Ovary (tissue), 9 donors: ENCODE data around the gene NTMT2. TPM values are rescaled to one million over a fixed set of nuclear protein-coding genes. Genes with fewer than 3 reads are reported as not detected.

ENCODE experiments used
- DNase-seq, 5 donors: peaks; one replicate each; pipeline ENCODE4 v3.0.0-alpha.2; 2019 to 2020
- H3K27ac ChIP-seq, 2 donors: fragments of 200-600 bp; one replicate each; pipeline versions ENCODE4 v1.5.1 to v1.8.0; 2019 to 2022
- H3K27me3 ChIP-seq: fragments of 200-600 bp; one replicate; pipeline ENCODE4 v1.8.0; 2022
- H3K36me3 ChIP-seq: fragments of 200-600 bp; sonication (generic); one replicate; pipeline ENCODE4 v1.5.1; 2019
- H3K4me1 ChIP-seq: one replicate; pipeline ENCODE4 v1.8.1; 2013; ENCODE audit warnings: mild to moderate bottlenecking, moderate library complexity; ENCODE audit not compliant: insufficient read depth
- H3K4me3 ChIP-seq: fragments of 200-600 bp; sonication (generic); one replicate; pipeline ENCODE4 v1.5.1; 2017
- H3K9me3 ChIP-seq, 2 donors: fragments of 200-600 bp in 1 of 2; sonication (generic) in 1 of 2; one replicate each; pipeline versions ENCODE4 v1.5.1 to v1.8.1; 2013 to 2019; ENCODE audit warnings: mild to moderate bottlenecking in 1 of 2, moderate library complexity in 1 of 2
- CTCF ChIP-seq, 3 donors: fragments of 450-650 bp in 2 of 3; fragments of 200-600 bp in 1 of 3; IDR thresholded peaks; one replicate each; pipeline versions ENCODE4 v1.5.1 to v1.8.0; 2016 to 2022; ENCODE audit warnings: antibody characterized with exemption in 3 of 3, mild to moderate bottlenecking in 1 of 3
- EP300 ChIP-seq: sonication (generic); formaldehyde crosslinking; IDR thresholded peaks from one replicate; pipeline ENCODE4 v1.6.1; 2017; ENCODE audit warnings: antibody characterized with exemption
- POLR2A ChIP-seq: fragments of 450-650 bp; IDR thresholded peaks from one replicate; pipeline ENCODE4 v1.6.1; 2017; ENCODE audit warnings: antibody characterized with exemption, mild to moderate bottlenecking, moderate library complexity
- WGBS, 3 donors: extraction: QIAGEN DNeasy Blood & Tissue Kit in 1 of 3; methylation state at CpG; one replicate each; pipeline versions ENCODE4 v1.1.5 to v1.1.7; 2013 to 2017; 5-methylcytosine and 5-hydroxymethylcytosine counted together
- intact Hi-C, 4 donors: fragments of 100-400 bp; cut with DNase I; formaldehyde crosslinking; loops; one replicate each; pipeline versions ENCODE4 v1.11.0 to v1.15.1; 2022 to 2023
- polyA plus RNA-seq, 2 donors: library from polyadenylated mRNA; stranded (reverse); fragments of 200-250 nt in 1 of 2; fragments of 350-450 nt in 1 of 2; fragmentation: Illumina TruSeq in 1 of 2; extraction: RNeasy Lipid Tissue Mini Kit (QIAGEN cat#74804) in 1 of 2; gene quantifications; one replicate each; pipeline ENCODE4 v1.2.3, GENCODE V29; 2013 to 2014
- total RNA-seq, 7 donors: library from RNA; depleted of rRNA in 2 of 7; stranded (reverse); fragments of >200 nt in 2 of 7; fragmentation: NEBNext Ultra II Directional in 3 of 7; extraction: Animal tissue kit (Norgen Biotek cat#: 25700) in 3 of 7; gene quantifications; one replicate each; pipeline versions ENCODE4 v1.1.0 to v1.2.4, GENCODE V29; 2016 to 2023
- donor health status: DM: no; HTN: no; CAD: no; lungs with moderate emphysema.
- donor health status: DM: no; HTN: no; CAD: no.
- donor health status: Bipolar disorder and iron deficiency.
- donor health status: DM: yes; HTN: yes; CAD: no.
- donor health status: DM: no; HTN: no; CAD: no.
- donor health status: DM: yes; HTN: yes; CAD: no.

Gene NTMT2
- total and polyA plus RNA-seq, 9 donors, result not detected

- intact Hi-C loops, result loop anchor here in 1 of 4 donors (10.0 kb wide), 1 partner anchor 450 kb away; the partner anchor contains the start of gene PRRX1
- no peak for TF ChIP-seq CTCF (IDR thresholded peaks at IDR 0.05)
- TF ChIP-seq EP300, result no peak
- TF ChIP-seq POLR2A, result no peak
- Histone ChIP-seq H3K27ac (no peak overlapping the region), H3K36me3 (no peaks in the 10 kb centered on the region), H3K27me3 (no peaks in the 10 kb centered on the region), H3K4me1 (peaks cover 7% of the 10 kb centered on the region), H3K9me3 (no peaks in the 10 kb centered on the region), H3K4me3 (no peak overlapping the region)
- 31 to 38% (median 36%) methylated on average over 10 of the region's 10 CpGs for WGBS, 3 donors
- DNase-seq, result no peak
Observed at GRCh38 chr1:170214117-170215032, 68.6 kb downstream of the NTMT2 start.

GRCh38 chr1:170215072-170215885 is 69.5 kb downstream of the NTMT2 start:
- DNase-seq, result peak in 4 of 5 donors; percentile 24 to 53 (median 39)
- intact Hi-C loops, result loop anchor here in 1 of 4 donors (10.0 kb wide), 1 partner anchor 450 kb away; the partner anchor contains the start of gene PRRX1
- Histone ChIP-seq H3K27ac (no peak overlapping the region), H3K27me3 (no peaks in the 10 kb centered on the region), H3K9me3 (no peaks in the 10 kb centered on the region), H3K36me3 (no peaks in the 10 kb centered on the region), H3K4me1 (peaks cover 7% of the 10 kb centered on the region), H3K4me3 (no peak overlapping the region)
- TF ChIP-seq POLR2A (no peak), EP300 (no peak), CTCF (IDR thresholded peaks at IDR 0.05) (no peak)
- 18 to 40% (median 28%) methylated on average over 4 of the region's 4 CpGs for WGBS, 3 donors

GRCh38 chr1:170217517-170218256 is 71.9 kb downstream of the NTMT2 start:
- peaks cover 9% of the 10 kb centered on the region for H3K4me1 ChIP-seq
- no peaks in the 10 kb centered on the region for H3K36me3 ChIP-seq
- WGBS, 3 donors, result 88 to 94% (median 91%) methylated on average over 5 of the region's 5 CpGs
- H3K4me3 ChIP-seq, result no peak overlapping the region
- DNase-seq, result no peak
- no peaks in the 10 kb centered on the region for H3K27me3 ChIP-seq
- no peak for TF ChIP-seq POLR2A
- TF ChIP-seq CTCF (IDR thresholded peaks at IDR 0.05), result no peak
- no peak for TF ChIP-seq EP300
- no peak overlapping the region for H3K27ac ChIP-seq
- intact Hi-C loops, result loop anchor here in 1 of 4 donors (10.0 kb wide), 1 partner anchor 447 kb away; the partner anchor contains the start of gene PRRX1
- H3K9me3 ChIP-seq, result no peaks in the 10 kb centered on the region

- H3K4me3 ChIP-seq, result no peak overlapping the region
- TF ChIP-seq CTCF (IDR thresholded peaks at IDR 0.05) (no peak), POLR2A (no peak), EP300 (no peak)
- peaks cover 9% of the 10 kb centered on the region for H3K4me1 ChIP-seq
- H3K36me3 ChIP-seq, result no peaks in the 10 kb centered on the region
- H3K27me3 ChIP-seq, result no peaks in the 10 kb centered on the region
- no peak for DNase-seq
- H3K9me3 ChIP-seq, result no peaks in the 10 kb centered on the region
- intact Hi-C loops, result loop anchor here in 1 of 4 donors (10.0 kb wide), 1 partner anchor 447 kb away; the partner anchor contains the start of gene PRRX1
- 70 to 75% (median 72%) methylated on average over 4 of the region's 4 CpGs for WGBS, 3 donors
- no peak overlapping the region for H3K27ac ChIP-seq
Observed at GRCh38 chr1:170218257-170218650, 72.5 kb downstream of the NTMT2 start.
